Measurements from ENCODE around the gene FOXP1. TPM values are rescaled to one million over a fixed set of nuclear protein-coding genes. Genes with fewer than 3 reads are reported as not detected.

FOXP1 gene
- total and polyA plus RNA-seq, 2 experiments from 2014 or later: 121 to 132 TPM

DNA sequence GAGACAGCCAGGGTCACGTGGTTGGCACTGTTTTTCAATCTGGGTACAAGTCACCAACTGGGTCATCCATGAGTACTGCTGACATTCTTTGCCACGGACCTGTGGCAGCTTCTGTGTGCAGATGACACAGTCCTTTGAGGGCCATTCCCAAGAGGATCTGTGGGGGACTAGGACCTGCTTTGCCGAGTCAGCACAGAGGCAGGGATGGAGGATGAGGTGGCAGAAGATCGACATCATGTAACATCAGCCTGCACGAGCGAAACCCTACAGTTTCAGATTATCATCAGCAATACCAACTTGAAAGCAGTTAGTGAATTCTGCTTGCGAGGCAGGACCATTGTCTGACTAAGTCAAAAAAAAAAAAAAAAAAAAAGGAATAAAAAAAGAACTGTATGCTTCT lies 227.7 kb downstream of the FOXP1 start:
- no peaks in the 10 kb centered on the region for H3K9me3 ChIP-seq (ENCODE audit: low read depth)
- no peak overlapping the region for H3K4me3 ChIP-seq
- TF ChIP-seq, protein P1, sequence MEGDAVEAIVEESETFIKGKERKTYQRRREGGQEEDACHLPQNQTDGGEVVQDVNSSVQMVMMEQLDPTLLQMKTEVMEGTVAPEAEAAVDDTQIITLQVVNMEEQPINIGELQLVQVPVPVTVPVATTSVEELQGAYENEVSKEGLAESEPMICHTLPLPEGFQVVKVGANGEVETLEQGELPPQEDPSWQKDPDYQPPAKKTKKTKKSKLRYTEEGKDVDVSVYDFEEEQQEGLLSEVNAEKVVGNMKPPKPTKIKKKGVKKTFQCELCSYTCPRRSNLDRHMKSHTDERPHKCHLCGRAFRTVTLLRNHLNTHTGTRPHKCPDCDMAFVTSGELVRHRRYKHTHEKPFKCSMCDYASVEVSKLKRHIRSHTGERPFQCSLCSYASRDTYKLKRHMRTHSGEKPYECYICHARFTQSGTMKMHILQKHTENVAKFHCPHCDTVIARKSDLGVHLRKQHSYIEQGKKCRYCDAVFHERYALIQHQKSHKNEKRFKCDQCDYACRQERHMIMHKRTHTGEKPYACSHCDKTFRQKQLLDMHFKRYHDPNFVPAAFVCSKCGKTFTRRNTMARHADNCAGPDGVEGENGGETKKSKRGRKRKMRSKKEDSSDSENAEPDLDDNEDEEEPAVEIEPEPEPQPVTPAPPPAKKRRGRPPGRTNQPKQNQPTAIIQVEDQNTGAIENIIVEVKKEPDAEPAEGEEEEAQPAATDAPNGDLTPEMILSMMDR (IDR thresholded peaks at IDR 0.05; ENCODE audit: low read depth, low read length): no peak
- H3K36me3 ChIP-seq: no peaks in the 10 kb centered on the region
- peaks cover 5% of the 10 kb centered on the region for H3K4me1 ChIP-seq (ENCODE audit: low read depth)
- no peak overlapping the region for H3K27ac ChIP-seq
- no peak for DNase-seq (ENCODE audit: low read depth in 1 of 2, low spot score in 1 of 2)
- H3K27me3 ChIP-seq: no peaks in the 10 kb centered on the region

DNA sequence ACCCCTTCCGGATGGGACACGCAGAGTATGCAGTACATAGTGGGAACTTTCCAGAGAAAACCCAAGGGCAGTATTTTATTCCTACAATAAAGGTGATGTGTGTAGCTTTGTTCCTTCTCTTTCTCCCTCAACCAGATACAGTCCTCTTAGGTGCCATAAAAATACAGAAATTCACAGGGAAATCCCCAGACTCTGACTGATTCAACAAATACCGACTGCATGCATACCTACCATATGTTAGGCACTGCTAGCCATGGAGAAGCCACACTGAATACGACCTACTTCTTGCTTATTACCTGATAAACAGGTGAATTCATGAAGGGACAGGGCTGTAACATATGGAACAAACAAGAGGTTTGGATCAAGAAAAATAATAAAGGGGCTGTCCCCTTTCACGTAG lies 228.5 kb downstream of the FOXP1 start:
- H3K4me1 ChIP-seq (ENCODE audit: low read depth): peaks cover 3% of the 10 kb centered on the region
- H3K27me3 ChIP-seq: no peaks in the 10 kb centered on the region
- H3K36me3 ChIP-seq: no peaks in the 10 kb centered on the region
- no peak overlapping the region for H3K4me3 ChIP-seq
- H3K27ac ChIP-seq: no peak overlapping the region
- H3K9me3 ChIP-seq (ENCODE audit: low read depth): no peaks in the 10 kb centered on the region
- TF ChIP-seq, protein P1 (IDR thresholded peaks at IDR 0.05; ENCODE audit: low read depth, low read length): no peak
- DNase-seq (ENCODE audit: low read depth in 1 of 2, low spot score in 1 of 2): no peak

DNA sequence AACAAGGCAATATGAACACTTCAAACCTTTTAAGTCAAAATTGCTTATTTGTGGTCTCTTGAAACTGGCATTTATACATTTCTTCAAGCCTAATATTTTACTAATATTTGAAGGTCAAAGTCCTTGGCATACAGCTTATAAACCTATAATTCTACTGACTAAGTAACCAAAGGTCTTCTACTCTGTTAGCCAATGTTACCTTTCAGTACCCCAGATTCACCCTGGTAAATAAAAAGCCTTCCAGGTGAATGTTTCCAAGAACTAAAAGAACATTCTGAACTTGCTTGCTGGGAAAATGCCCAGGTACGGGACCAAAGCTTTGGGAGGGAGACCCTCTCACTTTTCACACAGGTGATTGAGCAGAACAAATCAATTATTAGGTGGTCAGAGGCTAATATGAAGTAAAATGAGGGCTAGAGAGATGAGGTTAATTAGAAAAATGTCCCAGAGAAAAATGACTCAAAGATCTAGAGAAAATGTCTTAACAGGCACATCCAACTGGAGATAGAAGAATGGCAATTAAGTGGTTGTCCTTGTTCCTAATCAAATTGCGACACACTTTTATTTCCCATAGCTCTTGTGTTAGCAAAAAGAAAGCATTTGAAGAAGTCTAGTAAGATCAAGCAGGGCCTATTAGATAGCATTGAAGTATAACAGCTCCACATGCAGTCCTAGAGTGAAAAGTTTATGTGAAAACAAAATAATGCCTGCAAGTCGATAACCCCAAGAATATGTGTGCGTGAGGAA lies 232.0 kb downstream of the FOXP1 start:
- Histone ChIP-seq H3K4me3 (no peak overlapping the region), H3K9me3 (ENCODE audit: low read depth) (no peaks in the 10 kb centered on the region), H3K27me3 (no peaks in the 10 kb centered on the region), H3K4me1 (ENCODE audit: low read depth) (peaks cover 3% of the 10 kb centered on the region), H3K27ac (no peak overlapping the region), H3K36me3 (no peaks in the 10 kb centered on the region)
- no peak for DNase-seq (ENCODE audit: low read depth in 1 of 2, low spot score in 1 of 2)
- TF ChIP-seq, protein P1 (IDR thresholded peaks at IDR 0.05; ENCODE audit: low read depth, low read length): no peak

DNA sequence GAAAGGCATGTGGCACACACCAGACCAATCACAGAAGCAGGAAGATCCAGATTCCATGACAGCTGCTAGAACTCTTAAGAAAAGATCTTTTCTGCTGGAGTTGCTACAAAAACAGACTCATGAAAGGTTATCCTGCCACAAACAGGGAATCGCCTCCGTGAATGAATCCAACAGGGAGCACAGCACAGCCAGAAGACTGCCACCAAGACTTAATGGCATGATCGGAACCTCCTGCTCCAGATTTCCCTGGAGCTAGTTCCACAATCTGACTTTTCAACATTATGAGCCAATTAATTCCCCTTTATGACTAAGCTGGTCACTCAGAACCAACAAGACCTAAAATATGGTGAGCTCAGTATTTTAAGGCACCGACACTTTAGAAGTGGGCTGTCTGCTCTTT lies 232.5 kb downstream of the FOXP1 start:
- no peaks in the 10 kb centered on the region for H3K27me3 ChIP-seq
- TF ChIP-seq, protein P1 (IDR thresholded peaks at IDR 0.05; ENCODE audit: low read depth, low read length): no peak

DNA sequence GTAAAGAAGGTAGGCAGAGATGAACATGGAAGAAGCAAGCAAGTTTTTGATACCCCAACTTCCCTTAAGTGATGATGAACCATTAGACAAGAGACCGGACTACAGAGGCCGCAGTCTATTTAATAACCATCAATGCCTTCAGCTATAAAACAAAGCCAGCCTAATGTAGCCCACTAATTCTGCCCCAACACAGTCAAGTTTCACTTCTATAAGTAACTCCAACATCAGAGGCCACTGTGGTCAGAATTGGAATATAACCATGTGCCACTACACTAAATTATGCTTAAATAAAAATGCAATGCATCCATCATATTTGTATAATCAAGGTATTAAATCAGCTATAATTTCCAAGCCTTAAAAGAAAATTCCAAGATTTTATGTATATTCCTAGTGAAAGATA lies 234.7 kb downstream of the FOXP1 start:
- Histone ChIP-seq H3K4me1 (ENCODE audit: low read depth) (no peaks in the 10 kb centered on the region), H3K4me3 (no peak overlapping the region), H3K9me3 (ENCODE audit: low read depth) (no peaks in the 10 kb centered on the region), H3K27me3 (no peaks in the 10 kb centered on the region), H3K27ac (no peak overlapping the region), H3K36me3 (no peaks in the 10 kb centered on the region)
- TF ChIP-seq, protein P1 (IDR thresholded peaks at IDR 0.05; ENCODE audit: low read depth, low read length): no peak
- DNase-seq (ENCODE audit: low read depth in 1 of 2, low spot score in 1 of 2): no peak

More for the DNA sequence above, 232.5 kb downstream of the FOXP1 start:
- no peak for DNase-seq (ENCODE audit: low read depth in 1 of 2, low spot score in 1 of 2)
- Histone ChIP-seq H3K27ac (no peak overlapping the region), H3K9me3 (ENCODE audit: low read depth) (no peaks in the 10 kb centered on the region), H3K4me1 (ENCODE audit: low read depth) (no peaks in the 10 kb centered on the region), H3K4me3 (no peak overlapping the region), H3K36me3 (no peaks in the 10 kb centered on the region)

Measured in cardiac muscle cell (in vitro differentiated cells and primary cell).